AG09319 (cell line): ENCODE data around the gene ZNF319.

ENCODE experiments used
- DNase-seq: peaks from one replicate; pipeline ENCODE4 v3.0.0-alpha.2; 2010; ENCODE audit warnings: low read depth; ENCODE audit errors: extremely low read depth
- TF ChIP-seq, protein P1 (sequence below): IDR thresholded peaks from 2 replicates; pipeline ENCODE4 v1.5.1; 2011; ENCODE audit warnings: low read depth, mild to moderate bottlenecking, inconsistent platforms, low read length, moderate library complexity

The ZNF319 gene

DNA sequence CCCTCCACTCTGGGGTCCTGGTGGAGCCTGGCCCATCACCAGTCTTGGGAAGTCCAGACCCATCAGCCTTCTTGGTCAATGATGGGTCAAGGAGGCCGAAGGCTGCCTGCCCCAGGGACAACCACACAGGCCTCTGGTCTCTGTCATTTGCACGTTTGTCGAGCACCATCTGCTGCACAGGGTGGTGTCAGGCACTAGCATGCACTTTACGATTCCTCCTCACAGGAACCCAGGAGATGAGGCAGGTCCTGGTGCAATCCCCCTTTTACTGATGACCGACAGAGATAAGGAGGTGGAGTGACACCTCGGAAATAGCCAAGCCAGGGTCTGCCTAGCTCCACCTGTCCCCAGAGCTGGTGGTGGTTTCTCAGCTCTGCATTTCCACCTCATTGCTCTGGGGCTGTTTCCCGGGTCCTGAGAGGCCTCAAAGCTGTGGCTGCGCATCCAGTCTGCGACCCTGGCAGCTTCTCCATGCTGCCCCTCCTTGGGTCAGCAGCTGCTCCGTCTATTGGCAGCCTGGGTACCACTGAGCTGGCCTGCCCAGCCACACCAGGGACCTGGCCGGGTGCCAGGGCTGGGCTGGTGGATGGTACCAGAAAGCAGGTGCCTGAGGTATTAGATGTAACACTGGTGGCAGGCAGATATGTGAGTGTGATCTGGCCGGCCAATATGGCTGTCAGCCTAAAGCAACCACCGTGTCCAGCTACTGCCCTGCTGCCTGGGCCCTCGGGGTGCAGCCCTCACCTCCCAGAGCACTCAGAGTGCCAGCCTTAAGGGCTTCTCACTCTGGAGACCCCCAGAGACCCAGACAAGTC is 35.1 kb upstream of the ZNF319 start:
- DNase-seq: no peak
- TF ChIP-seq, protein P1, sequence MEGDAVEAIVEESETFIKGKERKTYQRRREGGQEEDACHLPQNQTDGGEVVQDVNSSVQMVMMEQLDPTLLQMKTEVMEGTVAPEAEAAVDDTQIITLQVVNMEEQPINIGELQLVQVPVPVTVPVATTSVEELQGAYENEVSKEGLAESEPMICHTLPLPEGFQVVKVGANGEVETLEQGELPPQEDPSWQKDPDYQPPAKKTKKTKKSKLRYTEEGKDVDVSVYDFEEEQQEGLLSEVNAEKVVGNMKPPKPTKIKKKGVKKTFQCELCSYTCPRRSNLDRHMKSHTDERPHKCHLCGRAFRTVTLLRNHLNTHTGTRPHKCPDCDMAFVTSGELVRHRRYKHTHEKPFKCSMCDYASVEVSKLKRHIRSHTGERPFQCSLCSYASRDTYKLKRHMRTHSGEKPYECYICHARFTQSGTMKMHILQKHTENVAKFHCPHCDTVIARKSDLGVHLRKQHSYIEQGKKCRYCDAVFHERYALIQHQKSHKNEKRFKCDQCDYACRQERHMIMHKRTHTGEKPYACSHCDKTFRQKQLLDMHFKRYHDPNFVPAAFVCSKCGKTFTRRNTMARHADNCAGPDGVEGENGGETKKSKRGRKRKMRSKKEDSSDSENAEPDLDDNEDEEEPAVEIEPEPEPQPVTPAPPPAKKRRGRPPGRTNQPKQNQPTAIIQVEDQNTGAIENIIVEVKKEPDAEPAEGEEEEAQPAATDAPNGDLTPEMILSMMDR: no peak

DNA sequence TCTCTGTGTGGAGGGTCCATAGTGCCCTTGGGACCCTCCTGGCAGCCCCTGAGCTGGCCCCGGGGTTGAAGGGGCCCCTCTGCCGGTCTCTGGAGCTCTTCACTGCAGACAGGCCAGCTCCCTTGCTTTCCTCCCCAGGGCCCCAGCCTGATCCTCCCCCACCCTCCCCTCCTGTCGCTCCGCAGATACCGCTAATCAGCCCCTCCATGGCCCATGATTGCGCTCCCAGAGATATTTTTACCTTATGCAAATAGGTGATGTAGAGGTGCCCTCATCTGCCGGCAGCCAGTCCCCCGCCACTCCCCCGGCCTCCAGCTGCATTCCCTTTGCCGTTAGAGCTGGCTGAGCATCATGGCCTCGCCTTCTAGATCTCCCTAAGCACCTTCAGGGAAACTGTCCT is 34.3 kb upstream of the ZNF319 start:
- DNase-seq: no peak

DNA sequence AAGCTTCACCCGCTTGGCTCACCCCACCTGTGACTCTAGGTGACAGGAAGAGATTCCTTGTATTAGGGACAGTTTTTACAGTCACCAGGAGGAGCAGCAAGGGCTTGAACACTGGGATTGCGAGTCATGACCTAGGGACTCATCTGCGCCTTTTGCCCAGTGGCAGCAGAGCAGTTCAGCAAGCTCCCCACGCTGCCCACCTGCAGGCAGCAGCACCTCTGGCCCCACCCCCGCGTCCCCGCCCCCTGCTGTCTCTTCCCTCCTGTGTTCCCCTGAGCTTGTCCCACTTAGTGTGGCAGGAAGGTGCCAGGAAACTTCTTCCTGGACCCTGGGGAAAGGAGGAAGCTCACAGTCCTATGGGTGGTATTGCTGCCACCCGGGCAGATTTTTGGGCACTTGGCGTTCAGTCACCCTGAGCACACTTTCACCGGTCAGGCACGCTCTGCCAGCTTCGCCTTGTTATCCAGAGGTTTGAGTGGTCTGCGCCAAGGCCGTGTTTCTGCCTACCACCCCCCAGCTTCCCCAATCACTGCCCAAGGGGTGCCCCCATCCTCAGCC is 33.7 kb upstream of the ZNF319 start:
- TF ChIP-seq, protein P1: no peak
- no peak for DNase-seq

More for the DNA sequence above, 34.3 kb upstream of the ZNF319 start:
- TF ChIP-seq, protein P1: no peak

DNA sequence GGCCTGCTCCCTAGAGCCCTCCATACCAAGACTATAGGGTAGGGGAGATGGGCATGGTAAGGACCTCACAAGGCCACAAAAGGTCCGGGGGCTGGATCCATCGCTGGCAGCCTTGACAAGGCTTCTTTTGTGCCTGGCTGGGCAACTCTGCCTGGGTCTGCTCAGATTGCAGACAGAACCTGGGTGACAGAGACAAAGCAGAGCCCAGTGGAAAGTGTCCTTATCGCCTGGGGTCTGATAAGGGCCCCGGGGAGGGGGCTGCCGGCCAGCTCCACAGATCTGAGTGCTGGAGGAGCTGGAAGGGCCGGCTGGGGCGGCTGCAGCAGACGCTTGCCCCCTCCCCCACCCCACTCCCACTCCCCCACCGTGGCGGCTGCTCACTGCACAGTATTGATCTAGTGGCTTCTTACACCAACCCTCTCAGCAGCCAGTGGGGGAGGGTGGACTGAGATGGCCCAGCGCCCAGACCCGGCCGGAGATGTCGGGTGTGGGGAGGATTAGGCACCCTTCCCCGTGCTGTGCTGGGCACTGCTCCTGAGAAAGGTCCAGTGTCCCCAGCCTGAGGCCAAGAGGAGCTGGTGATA is 32.3 kb upstream of the ZNF319 start:
- TF ChIP-seq, protein P1: no peak
- no peak for DNase-seq

DNA sequence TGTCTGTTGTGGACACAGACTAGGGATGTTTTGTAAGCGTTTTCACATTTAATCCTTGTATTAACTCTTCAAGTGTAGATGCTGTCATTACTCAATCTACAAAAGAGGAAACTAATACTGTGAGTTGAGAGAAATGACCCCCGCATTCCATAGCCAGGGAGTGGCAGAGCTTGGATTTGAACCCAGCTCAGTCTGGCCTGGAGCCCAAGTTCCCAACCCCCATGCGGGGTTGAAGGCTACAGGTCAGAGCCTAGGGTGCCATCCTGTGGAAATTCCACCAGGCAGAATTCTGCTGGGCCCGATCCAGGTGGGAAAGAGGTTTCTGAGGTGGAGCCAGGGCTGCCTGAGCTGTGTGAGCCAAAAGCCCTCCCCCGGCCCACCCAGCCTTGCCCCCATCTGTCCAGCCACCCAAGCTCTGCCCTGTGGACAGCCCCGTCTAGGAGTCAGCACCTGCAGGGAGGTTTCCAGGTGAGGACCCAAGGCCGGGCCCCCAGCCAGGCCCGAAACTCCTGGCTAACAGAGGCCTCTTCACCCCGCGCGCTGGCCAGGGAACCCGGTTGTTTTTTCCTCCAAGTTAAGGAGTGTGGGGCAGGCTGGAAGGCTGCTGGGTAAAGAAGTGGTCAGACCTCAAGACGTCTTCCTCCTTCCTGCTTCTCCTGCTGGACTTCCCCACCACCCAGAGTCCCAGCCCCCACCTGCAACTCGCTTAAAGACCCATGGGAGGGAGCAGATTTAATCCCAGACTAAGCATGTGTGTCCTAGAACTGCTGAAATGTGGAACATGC is 30.7 kb upstream of the ZNF319 start:
- TF ChIP-seq, protein P1: no peak
- DNase-seq: no peak

DNA sequence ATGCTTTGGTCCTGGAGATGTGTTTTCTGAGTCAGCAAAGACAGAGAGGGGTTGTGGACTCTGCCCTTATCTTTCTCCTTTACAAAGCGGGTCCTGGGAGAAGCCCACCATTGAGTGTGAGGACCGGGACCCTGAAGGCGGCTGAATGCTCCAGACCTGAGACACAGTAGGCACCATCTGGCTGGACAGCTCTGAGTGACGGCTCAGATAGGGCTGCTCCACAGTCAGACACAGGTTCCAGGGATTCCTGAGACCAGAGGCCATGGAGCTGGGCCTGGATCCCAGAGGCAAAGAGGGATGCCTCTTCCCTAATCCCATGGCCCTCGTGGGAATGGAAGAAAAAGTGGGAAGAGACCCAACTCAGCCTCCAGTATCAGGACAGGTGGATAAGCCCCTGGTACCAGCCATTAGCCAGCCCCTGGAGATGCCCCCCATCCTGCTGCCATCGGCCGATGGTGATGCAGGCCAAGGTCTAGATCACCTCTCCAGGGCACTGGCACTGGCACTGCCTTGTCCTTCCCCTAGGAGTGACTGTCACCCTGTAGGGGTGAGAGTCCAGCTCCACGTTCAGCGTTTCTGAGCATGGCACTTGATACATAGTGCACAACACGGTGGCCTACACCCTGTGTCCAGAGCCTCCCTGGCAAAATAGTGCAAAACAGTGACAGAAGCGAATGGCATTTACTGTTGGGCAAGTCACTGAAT is 29.8 kb upstream of the ZNF319 start:
- DNase-seq: no peak
- TF ChIP-seq, protein P1: no peak
